SKM-1 treated with dmso at 0.1 percent for 144 hours (cell line): ENCODE results near the gene ALDH1L1.

Experiments used
- DNase-seq: peaks from one replicate; lab custom pipeline; 2025; ENCODE audit not compliant: unreplicated experiment; lab: John Stamatoyannopoulos, UW

The ALDH1L1 gene

GRCh38 chr3:126134219-126134975, 46.0 kb downstream of the ALDH1L1 start:
- DNase-seq: peak; percentile 21

GRCh38 chr3:126133606-126134005, 46.8 kb downstream of the ALDH1L1 start:
- no peak for DNase-seq

GRCh38 chr3:126132751-126133511, 47.5 kb downstream of the ALDH1L1 start:
- no peak for DNase-seq

- no peak for DNase-seq
These were observed 48.3 kb downstream of the ALDH1L1 start for GRCh38 chr3:126131881-126132750.

GRCh38 chr3:126130981-126131745, 49.2 kb downstream of the ALDH1L1 start:
- no peak for DNase-seq

GRCh38 chr3:126130081-126130855, 50.1 kb downstream of the ALDH1L1 start:
- DNase-seq: no peak

GRCh38 chr3:126129398-126129891, 50.9 kb downstream of the ALDH1L1 start:
- no peak for DNase-seq

- DNase-seq: no peak
These were observed 51.6 kb downstream of the ALDH1L1 start for GRCh38 chr3:126128504-126129397.

- no peak for DNase-seq
These were observed 52.5 kb downstream of the ALDH1L1 start for GRCh38 chr3:126127904-126128303.

- no peak for DNase-seq
These were observed 52.9 kb downstream of the ALDH1L1 start for GRCh38 chr3:126127452-126127851.

- DNase-seq: no peak
These were observed 53.5 kb downstream of the ALDH1L1 start for GRCh38 chr3:126126811-126127431.

- no peak for DNase-seq
These were observed 54.1 kb downstream of the ALDH1L1 start for GRCh38 chr3:126126286-126126685.

- DNase-seq: no peak
These were observed 54.6 kb downstream of the ALDH1L1 start for GRCh38 chr3:126125781-126126251.

- DNase-seq: no peak
These were observed 55.0 kb downstream of the ALDH1L1 start for GRCh38 chr3:126125341-126125740.

- DNase-seq: no peak
These were observed 55.5 kb downstream of the ALDH1L1 start for GRCh38 chr3:126124896-126125295.

- DNase-seq: no peak
These were observed 56.1 kb downstream of the ALDH1L1 start for GRCh38 chr3:126124148-126124868.

GRCh38 chr3:126121632-126122031, 58.8 kb downstream of the ALDH1L1 start:
- no peak for DNase-seq
